Activated naive CD4-positive, alpha-beta T cell treated with anti-CD3 and anti-CD28 coated beads, Interleukin-2, amount 50 U/mL, for 24 hours (primary cell): ENCODE results near the gene DNMT3B.
A peak's percentile ranks its signal among the peaks of the same experiment; 100 is the strongest.

Experiments
- H3K27ac Mint-ChIP-seq: one replicate; pipeline ENCODE4 v1.8.0; 2021; ENCODE audit warnings: mild to moderate bottlenecking, mixed read lengths
- H3K27me3 Mint-ChIP-seq: one replicate; pipeline ENCODE4 v1.8.0; 2021; ENCODE audit warnings: mixed read lengths
- H3K36me3 Mint-ChIP-seq: one replicate; pipeline ENCODE4 v1.8.0; 2021; ENCODE audit warnings: mixed read lengths
- H3K4me1 Mint-ChIP-seq: one replicate; pipeline ENCODE4 v1.8.0; 2021; ENCODE audit warnings: mixed read lengths
- H3K4me3 Mint-ChIP-seq: one replicate; pipeline ENCODE4 v1.8.0; 2021; ENCODE audit warnings: mild to moderate bottlenecking, mixed read lengths
- H3K9me3 Mint-ChIP-seq: one replicate; pipeline ENCODE4 v1.8.0; 2021; ENCODE audit warnings: mixed read lengths

DNMT3B gene

DNA sequence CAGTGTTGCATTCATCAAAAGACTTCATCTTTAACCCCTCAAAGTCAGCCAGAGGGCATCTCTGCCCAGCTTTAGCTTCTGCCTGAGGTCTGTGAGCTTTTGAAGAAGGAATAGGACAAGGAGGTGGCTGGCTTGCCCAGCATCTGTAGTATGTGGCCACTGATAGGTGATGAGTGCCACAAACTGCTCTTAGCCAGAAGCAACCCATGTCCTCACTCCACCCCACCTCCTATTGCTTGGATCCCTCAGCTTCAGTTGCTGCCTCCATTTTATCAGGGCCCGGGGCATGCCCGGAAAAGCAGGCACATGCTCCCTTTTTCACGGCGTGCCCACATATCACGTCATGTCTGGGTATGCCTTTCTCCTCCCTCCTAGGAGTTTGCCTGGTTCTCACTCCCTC, 84.7 kb downstream of the DNMT3B start:
- no peaks in the 10 kb centered on the region for H3K27me3 Mint-ChIP-seq
- H3K27ac Mint-ChIP-seq: no peak overlapping the region
- peaks cover 42% of the 10 kb centered on the region for H3K4me1 Mint-ChIP-seq
- H3K9me3 Mint-ChIP-seq: no peaks in the 10 kb centered on the region
- H3K4me3 Mint-ChIP-seq: no peak overlapping the region
- peaks cover 20% of the 10 kb centered on the region for H3K36me3 Mint-ChIP-seq

DNA sequence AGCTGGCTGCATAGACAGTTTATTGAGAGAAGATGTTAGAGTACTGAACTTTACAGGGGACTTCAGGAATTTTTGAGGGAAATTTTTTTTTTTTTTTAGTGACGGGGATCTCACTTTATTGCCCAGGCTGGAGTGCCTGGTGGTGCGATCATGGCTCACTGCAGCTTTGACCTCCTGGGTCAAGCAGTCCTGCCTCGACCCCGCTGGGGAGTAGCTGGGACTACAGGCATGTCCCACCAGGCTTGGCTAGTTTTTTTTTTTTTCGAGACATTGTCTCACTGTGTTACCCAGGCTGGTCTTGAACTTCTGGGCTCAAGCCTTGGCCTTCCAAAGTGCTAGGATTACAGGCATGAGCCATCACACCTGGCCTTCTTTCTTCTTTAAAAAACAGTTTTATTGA, 85.8 kb downstream of the DNMT3B start:
- peaks cover 15% of the 10 kb centered on the region for H3K36me3 Mint-ChIP-seq
- no peaks in the 10 kb centered on the region for H3K27me3 Mint-ChIP-seq
- H3K9me3 Mint-ChIP-seq: no peaks in the 10 kb centered on the region
- no peak overlapping the region for H3K4me3 Mint-ChIP-seq
- H3K27ac Mint-ChIP-seq: peak overlapping the region; percentile 84
- H3K4me1 Mint-ChIP-seq: peaks cover 38% of the 10 kb centered on the region

DNA sequence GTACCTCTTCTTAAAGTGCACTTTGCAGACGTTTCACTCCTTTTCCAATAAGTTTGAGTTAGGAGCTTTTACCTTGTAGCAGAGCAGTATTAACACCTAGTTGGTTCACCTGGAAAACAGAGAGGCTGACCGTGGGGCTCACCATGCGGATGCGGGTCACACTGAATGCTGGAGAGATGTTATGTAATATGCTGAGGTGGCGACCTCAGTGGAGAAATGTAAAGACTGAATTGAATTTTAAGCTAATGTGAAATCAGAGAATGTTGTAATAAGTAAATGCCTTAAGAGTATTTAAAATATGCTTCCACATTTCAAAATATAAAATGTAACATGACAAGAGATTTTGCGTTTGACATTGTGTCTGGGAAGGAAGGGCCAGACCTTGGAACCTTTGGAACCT, 86.7 kb downstream of the DNMT3B start:
- Mint-ChIP-seq H3K4me1 (peaks cover 34% of the 10 kb centered on the region), H3K4me3 (no peak overlapping the region), H3K27ac (peak overlapping the region; percentile 74), H3K9me3 (no peaks in the 10 kb centered on the region), H3K36me3 (peaks cover 19% of the 10 kb centered on the region), H3K27me3 (no peaks in the 10 kb centered on the region)

DNA sequence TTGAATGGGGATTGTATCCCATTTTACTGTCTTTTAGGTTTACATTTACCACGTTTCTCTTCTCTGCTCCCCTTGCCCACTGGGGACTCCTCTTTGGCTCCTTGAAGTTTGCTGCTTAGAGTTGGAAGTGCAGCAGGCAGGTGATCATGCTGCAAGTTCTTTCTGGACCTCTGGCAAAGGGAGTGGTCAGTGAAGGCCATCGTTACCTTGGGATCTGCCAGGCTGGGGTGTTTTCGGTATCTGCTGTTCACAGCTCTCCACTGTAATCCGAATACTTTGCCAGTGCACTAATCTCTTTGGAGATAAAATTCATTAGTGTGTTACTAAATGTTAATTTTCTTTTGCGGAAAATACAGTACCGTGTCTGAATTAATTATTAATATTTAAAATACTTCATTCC, 87.4 kb downstream of the DNMT3B start:
- Mint-ChIP-seq H3K27ac (peak overlapping the region; percentile 79), H3K9me3 (no peaks in the 10 kb centered on the region), H3K4me3 (no peak overlapping the region), H3K36me3 (peaks cover 18% of the 10 kb centered on the region), H3K4me1 (peaks cover 30% of the 10 kb centered on the region), H3K27me3 (no peaks in the 10 kb centered on the region)

DNA sequence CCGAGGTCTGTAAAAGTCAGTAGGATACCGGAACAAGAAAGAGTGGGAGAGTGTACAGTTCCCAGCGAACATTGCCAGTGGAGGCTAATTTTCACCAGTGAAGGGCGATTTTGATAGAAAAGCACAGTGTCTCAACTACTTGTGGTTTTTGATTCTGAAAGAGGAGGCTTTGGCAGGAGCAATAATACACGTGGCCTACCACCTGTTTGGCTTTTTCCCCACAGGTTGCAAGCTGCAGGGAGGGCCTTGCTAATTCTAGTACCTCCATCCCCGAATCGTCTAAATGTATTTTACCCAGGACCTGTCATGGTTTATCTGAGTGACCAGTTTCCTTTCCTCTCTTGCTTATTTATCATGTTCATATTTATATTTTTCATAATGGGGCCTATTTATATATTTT, 93.2 kb downstream of the DNMT3B start:
- Mint-ChIP-seq H3K4me3 (no peak overlapping the region), H3K4me1 (peaks cover 26% of the 10 kb centered on the region), H3K9me3 (no peaks in the 10 kb centered on the region), H3K36me3 (peaks cover 9% of the 10 kb centered on the region), H3K27ac (peak overlapping the region; percentile 71), H3K27me3 (no peaks in the 10 kb centered on the region)

DNA sequence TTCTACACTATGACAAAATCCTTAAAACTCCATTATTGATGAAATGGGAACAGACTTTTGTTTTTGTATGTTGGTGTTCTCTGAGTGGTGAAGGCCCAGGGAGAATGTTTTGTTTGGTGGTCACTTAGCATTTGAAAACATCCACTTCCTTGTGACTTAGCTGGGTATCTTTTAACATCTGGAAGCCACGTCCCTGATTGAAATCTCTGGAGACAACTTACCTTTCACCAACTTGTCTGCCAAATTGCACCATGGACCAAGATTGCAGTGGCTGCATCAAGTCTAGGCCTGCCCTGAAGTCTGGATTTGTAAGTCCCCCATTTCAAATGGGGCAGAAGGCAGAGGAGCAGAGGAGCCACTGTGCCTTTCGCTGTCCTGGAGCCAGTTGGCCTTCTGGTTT, 96.0 kb downstream of the DNMT3B start:
- Mint-ChIP-seq H3K27me3 (no peaks in the 10 kb centered on the region), H3K9me3 (no peaks in the 10 kb centered on the region), H3K36me3 (peaks cover 6% of the 10 kb centered on the region), H3K4me1 (peaks cover 20% of the 10 kb centered on the region), H3K4me3 (no peak overlapping the region), H3K27ac (peak overlapping the region; percentile 6)
